GM13976 (cell line): ENCODE results near the gene KCNK16.

Source experiments
- DNase-seq: peaks from one replicate; pipeline ENCODE4 v3.0.0; 2012; ENCODE audit warnings: low spot score
- CTCF ChIP-seq: IDR thresholded peaks from 2 replicates; pipeline ENCODE4 v1.5.1; 2012; ENCODE audit warnings: borderline replicate concordance, mild to moderate bottlenecking; ENCODE audit not compliant: insufficient read depth; ENCODE audit errors: extremely low read depth, missing control alignments, control extremely low read depth
- in situ Hi-C: fragments of 300-500 bp; cut with MboI; formaldehyde crosslinking; loops from one replicate; pipeline ENCODE4 v1.12.0; 2022; ENCODE audit warnings: low sequenced_read_pairs, mixed read lengths, inconsistent platforms; ENCODE audit not compliant: unreplicated experiment

The KCNK16 gene

GRCh38 chr6:39310542-39310941 is 12.0 kb downstream of the KCNK16 start:
- in situ Hi-C loops = no loop called here
- TF ChIP-seq CTCF = no peak
- no peak for DNase-seq

GRCh38 chr6:39309942-39310531 is 12.5 kb downstream of the KCNK16 start:
- peak; percentile 82 for TF ChIP-seq CTCF
- peak; percentile 80 for DNase-seq
- in situ Hi-C loops = loop anchor here (10.0 kb wide), 1 partner anchor 315 kb away; no protein-coding TSS in a partner anchor

- no peak for DNase-seq
- in situ Hi-C loops = loop anchor here (10.0 kb wide), 1 partner anchor 313 kb away; no protein-coding TSS in a partner anchor
- TF ChIP-seq CTCF = no peak
These were observed 15.0 kb downstream of the KCNK16 start for GRCh38 chr6:39307462-39307861.

GRCh38 chr6:39304951-39305350 is 17.6 kb downstream of the KCNK16 start:
- in situ Hi-C loops = loop anchor here (5.0 to 10.0 kb wide), 2 partner anchors 138 to 310 kb away; no protein-coding TSS in a partner anchor
- TF ChIP-seq CTCF = no peak
- no peak for DNase-seq

- no peak for DNase-seq
- TF ChIP-seq CTCF = no peak
- in situ Hi-C loops = loop anchor here (5.0 to 10.0 kb wide), 2 partner anchors 136 to 309 kb away; no protein-coding TSS in a partner anchor
These were observed 18.9 kb downstream of the KCNK16 start for GRCh38 chr6:39303425-39304153.

GRCh38 chr6:39302669-39303424 is 19.7 kb downstream of the KCNK16 start:
- peak; percentile 93 for DNase-seq
- TF ChIP-seq CTCF = peak; percentile 90
- in situ Hi-C loops = loop anchor here (5.0 to 10.0 kb wide), 2 partner anchors 136 to 308 kb away; no protein-coding TSS in a partner anchor
